ENCODE data around the gene MAMDC4.
A peak's percentile ranks its signal among the peaks of the same experiment; 100 is the strongest.

The MAMDC4 gene

DNA sequence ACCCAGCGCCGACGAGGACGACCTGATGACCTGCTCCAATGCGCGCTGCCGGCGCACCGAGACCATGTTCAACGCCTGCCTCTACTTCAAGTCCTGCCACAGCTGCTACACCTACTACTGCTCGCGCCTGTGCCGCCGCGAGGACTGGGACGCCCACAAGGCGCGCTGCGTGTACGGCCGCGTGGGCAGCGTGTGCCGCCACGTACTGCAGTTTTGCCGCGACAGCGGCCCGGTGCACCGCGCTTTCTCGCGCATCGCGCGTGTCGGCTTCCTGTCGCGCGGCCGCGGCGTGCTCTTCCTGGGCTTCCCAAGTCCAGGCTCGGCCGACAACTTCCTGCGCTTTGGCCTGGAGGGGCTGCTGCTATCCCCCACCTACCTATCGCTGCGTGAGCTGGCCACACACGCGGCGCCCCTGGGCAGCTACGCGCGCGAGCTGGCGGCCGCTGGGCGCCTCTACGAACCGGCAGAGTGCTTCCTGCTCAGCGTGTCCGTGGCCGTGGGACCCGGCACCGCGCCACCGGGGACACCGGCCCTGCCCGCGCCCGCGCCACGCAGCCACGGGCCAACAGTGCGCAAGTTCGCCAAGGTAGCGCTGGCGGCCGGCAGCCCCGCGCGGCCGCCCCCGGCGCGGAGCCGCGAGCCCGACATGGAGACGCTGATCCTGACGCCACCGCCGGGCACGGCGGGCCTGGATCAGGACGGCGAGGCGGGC lies 5.6 kb upstream of the MAMDC4 start:
- peaks cover 13% of the 10 kb centered on the region for H3K4me1 ChIP-seq (ENCODE audit: insufficient read depth, low read length, poor library complexity, severe bottlenecking)
- H3K4me2 ChIP-seq (ENCODE audit: low read depth, low read length, poor library complexity, severe bottlenecking): no peak overlapping the region
- H3K9ac ChIP-seq (ENCODE audit: low read depth, low read length, poor library complexity, severe bottlenecking): no peak overlapping the region
- no peaks in the 10 kb centered on the region for H3K27me3 ChIP-seq (ENCODE audit: insufficient read depth, low read length, poor library complexity, severe bottlenecking)
- H3K36me3 ChIP-seq (ENCODE audit: insufficient read depth, low read length): peaks cover 8% of the 10 kb centered on the region; the same call in 1 of the 2 replicates
- H3F3A ChIP-seq (ENCODE audit: low read depth): no peaks in the 10 kb centered on the region
- no peaks in the 10 kb centered on the region for H3K9me2 ChIP-seq (replicated peaks; ENCODE audit: low read depth, low read length)
- H3K79me2 ChIP-seq (ENCODE audit: insufficient read depth, low read length): peaks cover 15% of the 10 kb centered on the region; the same call in 1 of the 2 replicates
- no peak overlapping the region for H3K4me3 ChIP-seq (ENCODE audit: low read length, poor library complexity, severe bottlenecking)
- H4K20me1 ChIP-seq (ENCODE audit: insufficient read depth, low read length, poor library complexity, severe bottlenecking): peaks cover 23% of the 10 kb centered on the region
- H3K9me3 ChIP-seq (ENCODE audit: insufficient read depth, low read depth, low read length): no peaks in the 10 kb centered on the region
- TF ChIP-seq EZH2phosphoT487 (IDR thresholded peaks at IDR 0.05; ENCODE audit: borderline replicate concordance): no peak
- TF ChIP-seq, protein P1, sequence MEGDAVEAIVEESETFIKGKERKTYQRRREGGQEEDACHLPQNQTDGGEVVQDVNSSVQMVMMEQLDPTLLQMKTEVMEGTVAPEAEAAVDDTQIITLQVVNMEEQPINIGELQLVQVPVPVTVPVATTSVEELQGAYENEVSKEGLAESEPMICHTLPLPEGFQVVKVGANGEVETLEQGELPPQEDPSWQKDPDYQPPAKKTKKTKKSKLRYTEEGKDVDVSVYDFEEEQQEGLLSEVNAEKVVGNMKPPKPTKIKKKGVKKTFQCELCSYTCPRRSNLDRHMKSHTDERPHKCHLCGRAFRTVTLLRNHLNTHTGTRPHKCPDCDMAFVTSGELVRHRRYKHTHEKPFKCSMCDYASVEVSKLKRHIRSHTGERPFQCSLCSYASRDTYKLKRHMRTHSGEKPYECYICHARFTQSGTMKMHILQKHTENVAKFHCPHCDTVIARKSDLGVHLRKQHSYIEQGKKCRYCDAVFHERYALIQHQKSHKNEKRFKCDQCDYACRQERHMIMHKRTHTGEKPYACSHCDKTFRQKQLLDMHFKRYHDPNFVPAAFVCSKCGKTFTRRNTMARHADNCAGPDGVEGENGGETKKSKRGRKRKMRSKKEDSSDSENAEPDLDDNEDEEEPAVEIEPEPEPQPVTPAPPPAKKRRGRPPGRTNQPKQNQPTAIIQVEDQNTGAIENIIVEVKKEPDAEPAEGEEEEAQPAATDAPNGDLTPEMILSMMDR (conservative IDR thresholded peaks at IDR 0.05; ENCODE audit: low read length): no peak
- no peak overlapping the region for H2AFZ ChIP-seq (ENCODE audit: low read length)

DNA sequence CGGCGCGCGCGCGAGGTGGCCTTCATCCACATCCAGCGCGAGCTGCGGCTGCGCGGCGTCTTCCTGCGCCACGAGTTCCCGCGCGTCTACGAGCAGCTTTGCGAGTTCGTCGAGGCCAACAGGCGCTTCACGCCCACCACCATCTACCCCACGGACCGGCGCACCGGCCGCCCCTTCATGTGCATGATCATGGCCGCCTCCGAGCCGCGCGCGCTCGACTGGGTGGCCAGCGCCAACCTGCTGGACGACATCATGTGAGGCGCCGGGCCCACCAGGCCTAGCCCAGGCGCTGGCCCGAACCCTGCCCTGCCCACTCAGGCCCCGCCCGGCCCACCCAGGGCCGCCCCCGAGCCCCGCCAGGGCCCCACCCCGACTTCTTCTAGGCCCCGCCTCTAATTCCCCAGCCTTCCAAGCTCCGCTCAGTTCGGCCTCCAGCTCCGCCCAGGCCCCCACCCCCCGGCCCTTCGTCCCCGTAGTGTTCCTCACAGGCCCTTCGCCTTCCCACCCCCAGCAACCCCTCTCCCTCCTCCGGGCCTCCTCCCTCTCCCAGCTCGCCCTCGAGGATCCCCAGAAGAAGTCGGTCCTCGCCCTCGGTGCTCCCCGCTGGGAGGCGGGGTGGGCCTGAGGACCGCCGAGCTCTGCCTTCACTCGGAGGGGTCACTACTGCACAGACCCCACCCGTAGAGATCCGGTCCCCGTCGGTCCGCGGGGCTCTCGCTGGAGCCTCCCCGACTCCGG lies 4.9 kb upstream of the MAMDC4 start:
- Histone ChIP-seq H3K9ac (ENCODE audit: low read depth, low read length, poor library complexity, severe bottlenecking) (peak overlapping the region; percentile 90), H3K27me3 (ENCODE audit: insufficient read depth, low read length, poor library complexity, severe bottlenecking) (no peaks in the 10 kb centered on the region), H3K4me2 (ENCODE audit: low read depth, low read length, poor library complexity, severe bottlenecking) (peak overlapping the region; percentile 89), H3F3A (ENCODE audit: low read depth) (no peaks in the 10 kb centered on the region), H3K36me3 (ENCODE audit: insufficient read depth, low read length) (peaks cover 13% of the 10 kb centered on the region; the same call in 1 of the 2 replicates), H2AFZ (ENCODE audit: low read length) (peak overlapping the region; percentile 77), H3K4me3 (ENCODE audit: low read length, poor library complexity, severe bottlenecking) (peak overlapping the region; percentile 91), H3K4me1 (ENCODE audit: insufficient read depth, low read length, poor library complexity, severe bottlenecking) (peaks cover 9% of the 10 kb centered on the region), H4K20me1 (ENCODE audit: insufficient read depth, low read length, poor library complexity, severe bottlenecking) (peaks cover 19% of the 10 kb centered on the region), H3K9me3 (ENCODE audit: insufficient read depth, low read depth, low read length) (no peaks in the 10 kb centered on the region), H3K79me2 (ENCODE audit: insufficient read depth, low read length) (peaks cover 15% of the 10 kb centered on the region; the same call in 1 of the 2 replicates), H3K9me2 (replicated peaks; ENCODE audit: low read depth, low read length) (no peaks in the 10 kb centered on the region)
- TF ChIP-seq, protein P1 (conservative IDR thresholded peaks at IDR 0.05; ENCODE audit: low read length): no peak
- TF ChIP-seq EZH2phosphoT487 (IDR thresholded peaks at IDR 0.05; ENCODE audit: borderline replicate concordance): no peak

DNA sequence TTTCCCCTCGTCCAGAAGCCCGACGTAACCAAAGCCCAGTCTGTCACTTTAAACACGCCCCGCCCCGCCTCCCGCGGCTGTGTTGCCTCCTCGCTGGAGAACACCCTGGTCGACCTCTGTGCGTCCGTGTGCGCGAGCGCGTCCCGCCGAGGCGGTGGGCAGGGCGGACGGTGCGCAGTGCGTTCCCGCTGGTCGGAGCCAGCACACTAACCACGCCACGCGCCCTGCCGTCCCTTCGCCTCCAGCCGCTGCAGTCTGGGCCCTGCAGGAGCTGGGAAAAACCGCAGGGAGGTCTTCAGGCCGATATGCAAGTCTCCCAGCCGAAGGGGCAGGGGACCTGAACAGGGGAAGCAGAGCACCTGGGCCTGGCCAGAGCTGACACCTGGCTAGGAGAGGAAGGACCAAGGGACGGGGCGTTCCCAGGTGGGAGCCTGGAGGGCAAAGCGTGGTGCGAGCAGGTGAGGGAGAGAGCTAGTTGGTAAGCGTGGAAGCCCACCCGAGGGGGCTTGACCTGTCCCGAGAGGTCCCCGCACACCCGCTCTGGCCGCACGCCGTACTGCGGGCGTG lies 4.2 kb upstream of the MAMDC4 start:
- Histone ChIP-seq H3K9me2 (replicated peaks; ENCODE audit: low read depth, low read length) (no peaks in the 10 kb centered on the region), H3F3A (ENCODE audit: low read depth) (no peaks in the 10 kb centered on the region), H4K20me1 (ENCODE audit: insufficient read depth, low read length, poor library complexity, severe bottlenecking) (peaks cover 19% of the 10 kb centered on the region), H3K4me2 (ENCODE audit: low read depth, low read length, poor library complexity, severe bottlenecking) (peak overlapping the region; percentile 89), H3K36me3 (ENCODE audit: insufficient read depth, low read length) (peaks cover 13% of the 10 kb centered on the region; the same call in 1 of the 2 replicates), H3K9me3 (ENCODE audit: insufficient read depth, low read depth, low read length) (no peaks in the 10 kb centered on the region), H3K79me2 (ENCODE audit: insufficient read depth, low read length) (peaks cover 15% of the 10 kb centered on the region; the same call in 1 of the 2 replicates), H3K4me3 (ENCODE audit: low read length, poor library complexity, severe bottlenecking) (peak overlapping the region; percentile 91), H3K4me1 (ENCODE audit: insufficient read depth, low read length, poor library complexity, severe bottlenecking) (peaks cover 7% of the 10 kb centered on the region), H3K9ac (ENCODE audit: low read depth, low read length, poor library complexity, severe bottlenecking) (peak overlapping the region; percentile 90), H2AFZ (ENCODE audit: low read length) (peak overlapping the region; percentile 77), H3K27me3 (ENCODE audit: insufficient read depth, low read length, poor library complexity, severe bottlenecking) (no peaks in the 10 kb centered on the region)
- TF ChIP-seq, protein P1 (conservative IDR thresholded peaks at IDR 0.05; ENCODE audit: low read length): no peak
- no peak for TF ChIP-seq EZH2phosphoT487 (IDR thresholded peaks at IDR 0.05; ENCODE audit: borderline replicate concordance)
